GM12891 (cell line): ENCODE data around the gene CCIN.

Source experiments
- PAX5 ChIP-seq: IDR thresholded peaks from 2 replicates; pipeline ENCODE4 v1.6.1; 2011; ENCODE audit warnings: low read length, moderate library complexity, mild to moderate bottlenecking; ENCODE audit not compliant: insufficient read depth, severe bottlenecking
- POLR2A ChIP-seq: IDR thresholded peaks from 2 replicates; pipeline ENCODE4 v1.6.1; 2011; ENCODE audit warnings: low read depth, low read length, control low read depth
- POLR2AphosphoS5 ChIP-seq: IDR thresholded peaks from 2 replicates; pipeline ENCODE4 v1.6.1; 2011; ENCODE audit warnings: low read depth, low read length, control low read depth
- TAF1 ChIP-seq: IDR thresholded peaks from 2 replicates; pipeline ENCODE4 v1.6.1; 2011; ENCODE audit warnings: low read depth, low read length, control low read depth

DNA sequence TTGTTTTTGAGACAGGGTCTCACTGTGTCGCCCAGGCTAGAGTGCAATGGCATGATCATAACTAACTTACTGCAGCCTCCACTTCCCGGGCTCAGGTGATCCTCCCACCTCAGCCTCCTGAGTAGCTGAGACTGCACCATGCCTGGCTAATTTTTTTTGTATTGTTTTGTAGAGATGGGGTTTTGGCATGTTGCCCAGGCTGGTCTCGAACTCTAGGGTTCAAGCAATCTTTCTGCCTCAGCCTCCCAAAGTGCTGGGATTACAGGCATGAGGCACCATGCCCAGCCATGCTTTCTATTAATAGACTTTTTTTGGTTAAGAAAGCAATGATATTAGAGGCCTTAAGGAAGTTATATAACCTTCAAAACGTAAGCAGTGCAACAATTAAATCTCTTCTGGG, 44.8 kb downstream of the CCIN start:
- TF ChIP-seq POLR2A, result no peak
- TF ChIP-seq TAF1, result no peak
- no peak for TF ChIP-seq POLR2AphosphoS5
- TF ChIP-seq PAX5, result no peak
